ENCODE results near the gene MAN1C1.
A peak's percentile ranks its signal among the peaks of the same experiment; 100 is the strongest.

The MAN1C1 gene

DNA sequence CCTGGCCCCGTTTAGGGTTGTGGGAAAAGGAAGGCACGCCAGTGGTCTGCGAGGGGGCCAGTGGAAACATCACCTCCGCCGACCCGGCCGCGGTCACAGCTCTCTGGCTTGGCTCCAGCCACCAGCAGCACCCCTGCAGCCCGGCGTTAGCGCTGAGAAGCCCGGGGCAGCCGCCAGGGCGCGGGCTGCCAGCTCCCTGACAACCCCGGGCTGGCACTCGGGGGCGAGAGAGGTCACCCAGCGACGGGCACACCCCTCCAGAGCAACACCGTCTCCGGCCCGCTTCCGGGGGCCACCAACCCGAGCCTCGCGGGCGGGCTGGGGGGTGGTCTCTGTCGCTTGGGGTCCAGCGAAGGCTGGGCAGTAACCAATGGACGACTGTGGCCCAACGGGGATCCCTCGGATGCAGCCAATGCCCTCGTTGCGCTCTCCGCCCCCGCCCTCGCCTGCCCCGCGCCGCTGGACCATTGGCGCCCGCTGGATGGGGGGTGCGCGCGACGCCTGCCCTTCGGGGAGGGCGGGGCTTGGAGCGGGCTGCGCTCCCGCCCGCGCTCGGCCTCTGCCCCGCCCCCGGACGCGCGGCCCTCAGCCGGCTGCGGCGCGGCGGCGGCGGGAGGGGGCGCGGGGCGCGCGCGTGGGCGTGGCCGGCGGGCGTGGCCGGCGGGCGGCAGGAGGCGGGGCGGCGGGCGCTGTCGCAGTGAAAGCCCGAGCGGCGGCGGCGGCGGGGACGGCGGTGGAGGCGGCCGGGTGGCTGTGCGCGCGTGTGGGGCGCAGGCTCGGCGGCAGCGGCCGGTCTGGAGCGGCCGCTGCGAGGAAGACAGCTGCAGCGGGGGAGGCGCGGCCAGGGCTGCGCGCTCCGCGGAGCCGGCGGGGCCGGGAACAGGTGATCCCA lies at the start of gene MAN1C1:
MAN1C1 (plus strand) TSS at position 697 of the 892 bp plus-strand sequence. CDS start 1,007 bp downstream, outside the sequence.
- Histone ChIP-seq H3K27ac (peak within 1 kb of the TSS; percentile 46), H3K4me1 (ENCODE audit: control insufficient read depth in 1 of 2, insufficient read depth in 1 of 2, low read depth in 1 of 2, low read length in 1 of 2) (peaks cover 13 to 19% of the 10 kb centered on the region in 2 experiments), H3K9me3 (no peaks in the 10 kb centered on the region), H3K36me3 (no peaks in the 10 kb centered on the region), H3K4me3 (ENCODE audit: low read depth in 1 of 2, low read length in 1 of 2) (peak within 1 kb of the TSS; percentile 58 to 76), H3K27me3 (peaks cover 96% of the 10 kb centered on the region)
- TF ChIP-seq, protein P1, sequence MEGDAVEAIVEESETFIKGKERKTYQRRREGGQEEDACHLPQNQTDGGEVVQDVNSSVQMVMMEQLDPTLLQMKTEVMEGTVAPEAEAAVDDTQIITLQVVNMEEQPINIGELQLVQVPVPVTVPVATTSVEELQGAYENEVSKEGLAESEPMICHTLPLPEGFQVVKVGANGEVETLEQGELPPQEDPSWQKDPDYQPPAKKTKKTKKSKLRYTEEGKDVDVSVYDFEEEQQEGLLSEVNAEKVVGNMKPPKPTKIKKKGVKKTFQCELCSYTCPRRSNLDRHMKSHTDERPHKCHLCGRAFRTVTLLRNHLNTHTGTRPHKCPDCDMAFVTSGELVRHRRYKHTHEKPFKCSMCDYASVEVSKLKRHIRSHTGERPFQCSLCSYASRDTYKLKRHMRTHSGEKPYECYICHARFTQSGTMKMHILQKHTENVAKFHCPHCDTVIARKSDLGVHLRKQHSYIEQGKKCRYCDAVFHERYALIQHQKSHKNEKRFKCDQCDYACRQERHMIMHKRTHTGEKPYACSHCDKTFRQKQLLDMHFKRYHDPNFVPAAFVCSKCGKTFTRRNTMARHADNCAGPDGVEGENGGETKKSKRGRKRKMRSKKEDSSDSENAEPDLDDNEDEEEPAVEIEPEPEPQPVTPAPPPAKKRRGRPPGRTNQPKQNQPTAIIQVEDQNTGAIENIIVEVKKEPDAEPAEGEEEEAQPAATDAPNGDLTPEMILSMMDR (IDR thresholded peaks at IDR 0.05), result no peak

DNA sequence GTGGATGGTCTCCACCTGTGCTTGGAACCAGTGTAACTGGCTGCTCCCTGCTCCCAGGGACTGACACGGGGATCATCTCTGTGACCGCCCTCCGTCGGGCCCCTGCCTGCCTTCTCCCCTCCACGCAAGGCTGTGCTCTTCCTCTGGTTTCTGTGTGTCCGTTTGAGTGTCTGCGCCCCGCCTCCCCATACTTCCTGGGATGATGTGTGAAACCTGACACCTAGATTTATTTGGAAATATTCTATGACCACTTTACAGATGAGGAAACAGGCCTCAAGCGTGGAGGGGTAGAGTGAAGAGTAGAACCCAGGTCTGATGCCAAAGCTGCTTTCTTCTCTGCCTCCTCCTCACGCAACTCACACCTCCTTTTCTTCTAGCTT lies 48.9 kb upstream of the MAN1C1 start:
- TF ChIP-seq, protein P1 (IDR thresholded peaks at IDR 0.05), result no peak
- Histone ChIP-seq H3K9me3 (no peaks in the 10 kb centered on the region), H3K4me1 (ENCODE audit: control insufficient read depth in 1 of 2, insufficient read depth in 1 of 2, low read depth in 1 of 2, low read length in 1 of 2) (peaks cover 0 to 1% of the 10 kb centered on the region in 2 experiments), H3K27ac (no peak overlapping the region), H3K27me3 (peaks cover 7% of the 10 kb centered on the region), H3K4me3 (ENCODE audit: low read depth in 1 of 2, low read length in 1 of 2) (no peak overlapping the region), H3K36me3 (peaks cover 41% of the 10 kb centered on the region)

DNA sequence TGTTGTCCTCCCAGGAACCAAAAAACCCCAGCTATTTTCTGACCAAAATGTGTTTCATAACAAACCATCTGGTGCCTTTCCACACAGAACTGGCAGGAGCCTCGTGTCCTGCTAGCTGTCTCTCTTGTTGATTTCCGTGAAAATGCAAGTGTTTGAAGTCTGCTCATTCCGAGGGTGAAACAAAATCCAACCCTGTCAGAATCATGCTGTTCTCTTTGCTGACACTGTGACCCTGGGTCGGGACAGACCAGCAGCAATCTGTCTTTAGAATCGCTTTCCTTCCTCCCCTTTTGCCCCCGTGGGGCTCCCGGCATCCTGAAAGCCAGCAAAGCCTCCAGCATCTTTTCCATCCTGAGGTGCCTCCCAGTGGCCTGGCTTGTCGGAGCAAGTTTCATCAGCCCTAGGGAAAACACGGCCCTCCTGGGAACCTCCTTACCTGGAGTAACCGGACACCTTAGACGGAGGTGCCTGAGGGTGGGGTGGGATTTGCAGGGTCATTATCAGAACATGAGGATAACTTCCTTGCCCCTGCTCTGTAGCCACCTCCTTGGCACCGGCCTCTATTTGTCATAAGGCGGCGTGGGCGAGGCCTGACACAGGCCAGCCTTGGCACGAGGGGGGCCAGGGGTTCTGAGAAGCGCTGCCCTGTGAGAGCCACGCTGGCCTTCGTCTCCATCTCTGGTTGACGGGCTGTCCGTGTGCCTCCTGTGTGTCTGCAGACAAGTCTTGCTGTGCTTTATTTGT lies 48.3 kb upstream of the MAN1C1 start:
- Histone ChIP-seq H3K27ac (no peak overlapping the region), H3K27me3 (peaks cover 10% of the 10 kb centered on the region), H3K4me1 (ENCODE audit: control insufficient read depth in 1 of 2, insufficient read depth in 1 of 2, low read depth in 1 of 2, low read length in 1 of 2) (no peaks in the 10 kb centered on the region), H3K4me3 (ENCODE audit: low read depth in 1 of 2, low read length in 1 of 2) (no peak overlapping the region), H3K36me3 (peaks cover 41% of the 10 kb centered on the region), H3K9me3 (no peaks in the 10 kb centered on the region)
- TF ChIP-seq, protein P1 (IDR thresholded peaks at IDR 0.05), result no peak

DNA sequence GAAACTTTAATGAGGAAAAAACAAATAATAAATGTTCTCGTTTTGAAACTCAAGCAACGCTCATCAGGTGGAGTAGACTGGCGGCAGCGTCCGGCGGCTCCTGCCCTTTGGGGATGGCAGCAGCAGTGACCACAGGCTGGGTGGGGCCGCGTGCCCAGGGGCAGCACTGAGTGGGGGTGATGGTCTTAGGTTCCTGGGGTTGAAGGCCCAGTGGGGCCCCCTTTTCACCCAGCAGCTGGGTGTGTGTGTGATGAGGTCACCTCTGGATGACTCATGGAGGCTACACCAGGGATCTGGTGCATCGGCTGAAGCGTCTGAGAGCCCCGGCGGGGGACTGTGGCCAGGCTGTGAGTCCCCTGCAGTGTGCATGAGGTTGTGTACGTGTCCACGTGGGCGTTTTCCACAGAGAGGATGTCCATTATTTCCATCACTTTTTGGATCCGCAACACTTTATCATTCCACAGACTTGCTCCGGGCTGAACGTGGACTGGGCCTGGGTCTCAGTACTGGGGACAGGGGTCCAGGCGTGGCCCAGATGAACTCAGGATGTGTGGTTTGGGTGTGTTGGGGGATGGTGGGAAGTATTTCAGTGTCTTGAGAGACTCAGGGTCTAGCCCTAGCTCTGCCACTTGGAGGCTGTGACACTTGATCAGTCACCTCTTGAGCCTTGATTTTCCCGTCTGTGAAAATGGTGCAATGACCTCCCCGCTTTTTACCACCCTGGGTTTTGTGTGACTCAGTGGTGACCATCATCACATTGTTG lies 47.6 kb upstream of the MAN1C1 start:
- TF ChIP-seq, protein P1 (IDR thresholded peaks at IDR 0.05), result no peak
- H3K36me3 ChIP-seq, result peaks cover 33% of the 10 kb centered on the region
- H3K27ac ChIP-seq, result no peak overlapping the region
- H3K4me3 ChIP-seq (ENCODE audit: low read depth in 1 of 2, low read length in 1 of 2), result no peak overlapping the region
- no peaks in the 10 kb centered on the region for H3K4me1 ChIP-seq (ENCODE audit: control insufficient read depth in 1 of 2, insufficient read depth in 1 of 2, low read depth in 1 of 2, low read length in 1 of 2)
- no peaks in the 10 kb centered on the region for H3K9me3 ChIP-seq
- H3K27me3 ChIP-seq, result peaks cover 10% of the 10 kb centered on the region
